ENCODE measurements around the gene TRIM44. TPM values are rescaled to one million over a fixed set of nuclear protein-coding genes. Genes with fewer than 3 reads are reported as not detected.

The TRIM44 gene
- total and polyA plus RNA-seq, 10 of the 15 experiments (the other 5 are each of a cell fraction or from before 2014, with no cell fraction given) = 6.7 to 93.0 (median 27.6) TPM

DNA sequence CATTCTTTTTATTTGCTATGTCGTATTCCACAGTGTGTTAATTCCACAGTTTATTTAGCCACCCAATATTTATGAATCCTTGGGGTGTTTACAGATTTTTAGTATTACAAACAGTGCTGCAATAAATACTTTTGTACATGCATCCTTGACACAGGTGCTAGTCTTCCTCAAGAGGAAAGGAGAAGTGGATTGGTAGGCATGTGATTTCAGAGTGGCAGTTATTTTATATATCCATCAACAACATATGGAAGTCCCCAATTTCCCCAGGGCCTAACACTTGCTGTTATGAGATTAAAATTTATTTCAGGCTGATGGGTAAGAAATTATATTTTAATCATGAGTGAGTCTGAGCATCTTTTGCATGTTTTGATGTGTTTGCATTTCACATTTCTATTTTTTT, 17.9 kb downstream of the TRIM44 start:
- no peak overlapping the region for H2AFZ ChIP-seq (ENCODE audit: control insufficient read depth, low read depth, low read length)
- peaks cover 41% of the 10 kb centered on the region for H3K4me1 ChIP-seq (ENCODE audit: control insufficient read depth, insufficient read depth, low read length)
- ChIA-PET POLR2A (no interaction called here), SMC1A (ENCODE audit: uncharacterized antibody, unreplicated experiment) (interaction anchor here (0.9 kb wide), 1 partner anchor 112 kb away, joined by 3 read pairs; no protein-coding TSS in a partner anchor), RAD21 (ENCODE audit: unreplicated experiment) (interaction anchor here (1.4 kb wide), 1 partner anchor 142 kb away, joined by 4 read pairs; no protein-coding TSS in a partner anchor), CTCF (no interaction called here)
- DNase-seq (ENCODE audit: low read depth, low spot score) (no peak), ATAC-seq (no peak), FAIRE-seq (no peak)
- H3K9ac ChIP-seq (ENCODE audit: control insufficient read depth, insufficient read depth, low read length) = no peak overlapping the region
- TF ChIP-seq ESRRA (IDR thresholded peaks at IDR 0.05; ENCODE audit: low read length) = no peak
- no peak for TF ChIP-seq HDAC2 (IDR thresholded peaks at IDR 0.05)
- TF ChIP-seq ZNF622 (IDR thresholded peaks at IDR 0.05) = no peak
- TF ChIP-seq SIN3A (IDR thresholded peaks at IDR 0.05; ENCODE audit: low read depth, low read length) = no peak
- TF ChIP-seq, protein P1, sequence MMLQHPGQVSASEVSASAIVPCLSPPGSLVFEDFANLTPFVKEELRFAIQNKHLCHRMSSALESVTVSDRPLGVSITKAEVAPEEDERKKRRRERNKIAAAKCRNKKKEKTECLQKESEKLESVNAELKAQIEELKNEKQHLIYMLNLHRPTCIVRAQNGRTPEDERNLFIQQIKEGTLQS (IDR thresholded peaks at IDR 0.05; ENCODE audit: borderline replicate concordance, extremely low read depth, low read depth, low read length) = no peak
- TF ChIP-seq FOXM1 (IDR thresholded peaks at IDR 0.05; ENCODE audit: low read depth, low read length) = no peak
- TF ChIP-seq SUPT20H (IDR thresholded peaks at IDR 0.05; ENCODE audit: borderline replicate concordance, control insufficient read depth, low read depth, low read length) = no peak
- no peak for TF ChIP-seq TCF3 (IDR thresholded peaks at IDR 0.05; ENCODE audit: borderline replicate concordance, insufficient read depth, low read depth, low read length)
- no peak for TF ChIP-seq CBX5 (IDR thresholded peaks at IDR 0.05; ENCODE audit: low read depth)
- no peaks in the 10 kb centered on the region for H3K9me3 ChIP-seq (replicated peaks; ENCODE audit: control insufficient read depth, insufficient read depth, low read length)
- no peak overlapping the region for H3K4me3 ChIP-seq
- H3K27ac ChIP-seq (ENCODE audit: control insufficient read depth, insufficient read depth) = no peak overlapping the region
- no peak overlapping the region for H3K4me2 ChIP-seq (ENCODE audit: control insufficient read depth, insufficient read depth)
- H4K20me1 ChIP-seq (ENCODE audit: control insufficient read depth, insufficient read depth) = no peaks in the 10 kb centered on the region
- 100% methylated on average over 1 of the region's 1 CpG for WGBS (ENCODE audit: insufficient coverage, insufficient replicate concordance, low lambda C conversion rate, missing lambda C conversion rate)
- H3K36me3 ChIP-seq (ENCODE audit: control insufficient read depth in 2 of 2, insufficient read depth in 2 of 2, low read length in 1 of 2) = peaks cover 0 to 3% of the 10 kb centered on the region in 2 experiments; a peak in 3 of 4 replicates
- peaks cover 66% of the 10 kb centered on the region for H3K79me2 ChIP-seq (ENCODE audit: control insufficient read depth, insufficient read depth, low read length)
- H3K27me3 ChIP-seq (replicated peaks in 1 of 2; ENCODE audit: control insufficient read depth in 2 of 2, insufficient read depth in 2 of 2, low read length in 1 of 2) = no peaks in the 10 kb centered on the region
- no TSS peak for BruUV-seq (replicated peaks)
- intact Hi-C loops (cut with micrococcal nuclease; ENCODE audit: unreplicated experiment) (no loop called here), in situ Hi-C loops (cut with MboI) (no loop called here)
